Stomach (tissue), 9 donors: ENCODE measurements around the gene AKT2. TPM values are rescaled to one million over a fixed set of nuclear protein-coding genes. Genes with fewer than 3 reads are reported as not detected.

Experiments used
- DNase-seq, 2 donors: peaks; one replicate each; pipeline versions ENCODE4 v3.0.0 to v3.0.0-alpha.2; 2013 to 2019
- H3K27ac ChIP-seq, 5 donors: fragments of 200-600 bp in 4 of 5; sonication (generic) in 4 of 5; one replicate each; pipeline ENCODE4 v1.5.1; 2013 to 2019; ENCODE audit warnings: mild to moderate bottlenecking in 1 of 5, moderate library complexity in 1 of 5
- H3K27me3 ChIP-seq, 3 donors: fragments of 200-600 bp; sonication (generic); one replicate each; pipeline ENCODE4 v1.5.1; 2017 to 2019; ENCODE audit warnings: mixed run types in 1 of 3
- H3K36me3 ChIP-seq, 4 donors: fragments of 200-600 bp; sonication (generic); 1 replicate in 3 of 4; 2 replicates in 1 of 4; pipeline ENCODE4 v1.5.1; 2016 to 2019
- H3K4me1 ChIP-seq, 4 donors: fragments of 200-600 bp; sonication (generic); one replicate each; pipeline ENCODE4 v1.5.1; 2016 to 2019
- H3K4me3 ChIP-seq, 4 donors: fragments of 200-600 bp; sonication (generic) in 3 of 4; one replicate each; pipeline ENCODE4 v1.5.1; 2016 to 2019; ENCODE audit warnings: mild to moderate bottlenecking in 1 of 4
- H3K9me3 ChIP-seq, 4 donors: fragments of 200-600 bp; sonication (generic); one replicate each; pipeline ENCODE4 v1.5.1; 2016 to 2019
- EP300 ChIP-seq: sonication (generic); formaldehyde crosslinking; IDR thresholded peaks from one replicate; pipeline ENCODE4 v1.6.1; 2017; ENCODE audit warnings: antibody characterized with exemption
- POLR2A ChIP-seq, 4 donors: fragments of 450-650 bp; IDR thresholded peaks; one replicate each; pipeline ENCODE4 v1.6.1; 2016; ENCODE audit warnings: antibody characterized with exemption in 4 of 4, control low read depth in 2 of 4, mild to moderate bottlenecking in 1 of 4, moderate library complexity in 1 of 4
- POLR2AphosphoS5 ChIP-seq, 3 donors: sonication (generic); formaldehyde crosslinking; IDR thresholded peaks; one replicate each; pipeline ENCODE4 v1.6.1; 2016; ENCODE audit warnings: antibody characterized with exemption in 3 of 3
- WGBS, 5 donors: extraction: QIAGEN DNeasy Blood & Tissue Kit in 3 of 5; methylation state at CpG; one replicate each; pipeline versions ENCODE4 v1.1.5 to v1.1.7; 2013 to 2018; 5-methylcytosine and 5-hydroxymethylcytosine counted together
- intact Hi-C: fragments of 100-400 bp; cut with DNase I; formaldehyde crosslinking; loops from one replicate; pipeline ENCODE4 v1.15.1; 2023; ENCODE audit warnings: low total_unique reads
- polyA plus RNA-seq, 3 donors: library from polyadenylated mRNA; stranded (reverse); fragments of 200-250 nt; gene quantifications; one replicate each; pipeline ENCODE4 v1.2.3, GENCODE V29; 2013
- total RNA-seq, 5 donors: library from RNA; depleted of rRNA; stranded (reverse); fragments of >200 nt; gene quantifications; one replicate each; pipeline versions ENCODE4 v1.1.0 to v1.2.3, GENCODE V29; 2014 to 2016
- TF ChIP-seq, protein P1 (sequence below), 7 experiments: fragments of 450-650 bp in 4 of 7; fragments of 200-600 bp in 3 of 7; sonication (generic) in 3 of 7; IDR thresholded peaks; one replicate each; pipeline ENCODE4 v1.5.1; 2016 to 2019; ENCODE audit warnings: antibody characterized with exemption in 7 of 7, control low read depth in 2 of 7, mild to moderate bottlenecking in 1 of 7
- donor health status: healthy with polysubstance abuse.
- donor health status: Bipolar disorder and iron deficiency.
- donor health status: healthy.

AKT2 gene
- total and polyA plus RNA-seq, 8 donors: 26.0 to 227 (median 75.9) TPM

DNA sequence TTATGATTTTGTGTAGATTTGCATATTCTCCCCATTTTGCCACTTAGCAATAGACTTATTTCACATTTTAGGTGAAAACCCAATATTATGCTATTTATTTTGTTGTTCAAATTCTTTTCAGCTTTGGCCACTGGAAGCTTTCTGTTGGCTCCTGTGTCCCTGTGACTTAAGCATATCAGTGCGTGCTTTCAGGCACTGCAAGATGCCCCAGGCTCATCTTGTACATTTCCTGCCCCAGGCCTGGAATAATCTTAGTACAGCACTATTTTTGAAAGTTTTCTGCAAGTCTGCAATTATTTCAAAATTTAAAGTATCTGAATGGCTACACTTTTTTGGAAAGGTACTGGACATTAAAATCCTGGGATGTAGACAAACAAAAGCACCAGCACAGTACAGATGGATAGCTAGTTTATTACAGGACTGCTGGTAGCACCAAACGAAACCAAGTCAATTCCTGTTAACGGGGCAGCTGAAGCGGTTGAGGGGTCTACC is 55.2 kb downstream of the AKT2 start:
- intact Hi-C loops: no loop called here
- no peak for DNase-seq
- Histone ChIP-seq H3K27ac (no peak overlapping the region), H3K4me1 (peaks cover 13 to 33% (median 26%) of the 10 kb centered on the region in 4 donors), H3K9me3 (no peaks in the 10 kb centered on the region), H3K27me3 (peaks cover 0 to 31% (median 20%) of the 10 kb centered on the region in 3 donors), H3K36me3 (peaks cover 18 to 27% (median 26%) of the 10 kb centered on the region in 4 donors), H3K4me3 (no peak overlapping the region)
- no peak for TF ChIP-seq POLR2A (IDR thresholded peaks at IDR 0.05)
- no peak for TF ChIP-seq EP300
- TF ChIP-seq, protein P1, sequence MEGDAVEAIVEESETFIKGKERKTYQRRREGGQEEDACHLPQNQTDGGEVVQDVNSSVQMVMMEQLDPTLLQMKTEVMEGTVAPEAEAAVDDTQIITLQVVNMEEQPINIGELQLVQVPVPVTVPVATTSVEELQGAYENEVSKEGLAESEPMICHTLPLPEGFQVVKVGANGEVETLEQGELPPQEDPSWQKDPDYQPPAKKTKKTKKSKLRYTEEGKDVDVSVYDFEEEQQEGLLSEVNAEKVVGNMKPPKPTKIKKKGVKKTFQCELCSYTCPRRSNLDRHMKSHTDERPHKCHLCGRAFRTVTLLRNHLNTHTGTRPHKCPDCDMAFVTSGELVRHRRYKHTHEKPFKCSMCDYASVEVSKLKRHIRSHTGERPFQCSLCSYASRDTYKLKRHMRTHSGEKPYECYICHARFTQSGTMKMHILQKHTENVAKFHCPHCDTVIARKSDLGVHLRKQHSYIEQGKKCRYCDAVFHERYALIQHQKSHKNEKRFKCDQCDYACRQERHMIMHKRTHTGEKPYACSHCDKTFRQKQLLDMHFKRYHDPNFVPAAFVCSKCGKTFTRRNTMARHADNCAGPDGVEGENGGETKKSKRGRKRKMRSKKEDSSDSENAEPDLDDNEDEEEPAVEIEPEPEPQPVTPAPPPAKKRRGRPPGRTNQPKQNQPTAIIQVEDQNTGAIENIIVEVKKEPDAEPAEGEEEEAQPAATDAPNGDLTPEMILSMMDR (IDR thresholded peaks at IDR 0.05): no peak
- no peak for TF ChIP-seq POLR2AphosphoS5 (IDR thresholded peaks at IDR 0.05)
- 65 to 81% (median 78%) methylated on average over 4 of the region's 4 CpGs for WGBS, 5 donors

DNA sequence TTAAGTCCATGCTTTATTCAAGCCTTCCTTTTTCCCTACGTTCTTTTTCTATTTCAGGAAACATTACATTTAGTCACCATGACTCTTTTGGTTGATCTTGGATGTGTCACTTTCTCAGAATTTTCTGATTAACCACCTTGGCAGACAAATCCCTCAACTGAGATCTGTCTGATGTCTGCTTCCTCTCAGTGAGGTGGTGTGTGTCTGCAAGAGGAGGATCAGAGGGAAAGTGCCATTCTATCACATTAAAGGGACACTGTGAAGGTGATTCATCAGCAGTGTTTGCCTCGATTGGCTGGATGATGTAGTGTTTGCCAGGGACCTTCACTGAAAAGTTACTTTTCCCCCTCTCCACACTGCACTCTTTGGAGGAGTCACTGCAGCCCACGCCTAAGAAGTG is 55.7 kb downstream of the AKT2 start:
- Histone ChIP-seq H3K27me3 (peaks cover 0 to 35% (median 25%) of the 10 kb centered on the region in 3 donors), H3K9me3 (no peaks in the 10 kb centered on the region), H3K4me1 (peaks cover 13 to 33% (median 26%) of the 10 kb centered on the region in 4 donors), H3K4me3 (no peak overlapping the region), H3K27ac (no peak overlapping the region), H3K36me3 (peaks cover 14 to 22% (median 21%) of the 10 kb centered on the region in 4 donors)
- DNase-seq: no peak
- TF ChIP-seq, protein P1 (IDR thresholded peaks at IDR 0.05): no peak
- TF ChIP-seq POLR2AphosphoS5 (IDR thresholded peaks at IDR 0.05): no peak
- TF ChIP-seq EP300: no peak
- no peak for TF ChIP-seq POLR2A (IDR thresholded peaks at IDR 0.05)
- 34 to 52% (median 41%) methylated on average over 3 of the region's 3 CpGs for WGBS, 5 donors
- intact Hi-C loops: no loop called here

DNA sequence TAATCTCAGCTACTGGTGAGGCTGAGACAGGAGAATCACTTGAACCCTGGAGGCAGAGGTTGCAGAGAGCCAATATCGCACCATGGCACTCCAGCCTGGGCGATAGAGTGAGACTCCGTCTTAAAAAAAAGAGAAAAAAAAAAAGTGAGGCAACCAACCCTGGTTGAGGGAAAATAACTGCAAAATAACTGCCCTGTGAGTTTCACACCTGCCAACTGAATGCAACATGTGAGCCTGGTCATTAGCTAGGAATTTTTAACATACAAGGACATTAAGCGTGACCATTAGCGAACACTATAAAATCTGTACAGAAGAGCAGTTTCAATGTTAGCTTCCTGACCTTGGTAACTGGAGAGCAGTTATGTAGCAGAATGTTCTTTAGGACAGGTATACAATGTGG is 56.3 kb downstream of the AKT2 start:
- intact Hi-C loops: no loop called here
- peaks cover 13 to 33% (median 26%) of the 10 kb centered on the region in 4 donors for H3K4me1 ChIP-seq
- no peak for TF ChIP-seq EP300
- TF ChIP-seq POLR2A (IDR thresholded peaks at IDR 0.05): no peak
- TF ChIP-seq, protein P1 (IDR thresholded peaks at IDR 0.05): no peak
- no peak for TF ChIP-seq POLR2AphosphoS5 (IDR thresholded peaks at IDR 0.05)
- H3K27me3 ChIP-seq: peaks cover 0 to 42% (median 31%) of the 10 kb centered on the region in 3 donors
- WGBS, 5 donors: 88 to 91% (median 90%) methylated on average over 5 of the region's 5 CpGs
- DNase-seq: no peak
- H3K27ac ChIP-seq: no peak overlapping the region
- no peak overlapping the region for H3K4me3 ChIP-seq
- H3K36me3 ChIP-seq: peaks cover 7 to 16% (median 15%) of the 10 kb centered on the region in 4 donors
- no peaks in the 10 kb centered on the region for H3K9me3 ChIP-seq

DNA sequence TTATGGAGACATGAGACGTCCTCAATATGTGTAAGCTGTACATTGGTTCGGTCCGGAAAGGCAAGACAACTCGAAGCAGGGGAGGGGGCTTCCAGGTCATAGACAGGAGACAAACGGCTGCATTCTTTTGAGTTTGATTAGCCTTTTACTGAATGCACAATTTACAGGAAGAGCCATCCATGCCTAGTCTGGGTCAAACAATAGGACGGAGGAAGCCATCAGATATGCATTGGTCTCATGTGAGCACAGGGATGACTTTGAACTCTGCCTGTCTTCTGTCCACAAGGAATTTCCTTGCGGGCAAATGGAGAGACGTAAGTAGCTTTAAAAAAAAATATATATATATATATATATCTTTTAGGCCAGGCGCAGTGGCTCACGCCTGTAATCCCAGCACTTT is 56.8 kb downstream of the AKT2 start:
- intact Hi-C loops: no loop called here
- 52 to 69% (median 59%) methylated on average over 10 of the region's 10 CpGs for WGBS, 5 donors
- TF ChIP-seq, protein P1 (IDR thresholded peaks at IDR 0.05): no peak
- TF ChIP-seq POLR2A (IDR thresholded peaks at IDR 0.05) (no peak), POLR2AphosphoS5 (IDR thresholded peaks at IDR 0.05) (no peak), EP300 (no peak)
- H3K9me3 ChIP-seq: no peaks in the 10 kb centered on the region
- no peak overlapping the region for H3K4me3 ChIP-seq
- H3K27me3 ChIP-seq: peaks cover 0 to 47% (median 35%) of the 10 kb centered on the region in 3 donors
- peaks cover 3 to 11% (median 10%) of the 10 kb centered on the region in 4 donors for H3K36me3 ChIP-seq
- DNase-seq: no peak
- peaks cover 13 to 37% (median 28%) of the 10 kb centered on the region in 4 donors for H3K4me1 ChIP-seq
- no peak overlapping the region for H3K27ac ChIP-seq
